Panc1 (cell line): Measurements from ENCODE around the gene PDK2.

Source experiments
- CTCF ChIP-seq: fragments of 450-650 bp; IDR thresholded peaks from 2 replicates; pipeline ENCODE4 v1.5.1; 2017; ENCODE audit warnings: mild to moderate bottlenecking
- POLR2AphosphoS5 ChIP-seq: IDR thresholded peaks from 2 replicates; pipeline ENCODE4 v1.6.1; 2012; ENCODE audit warnings: mild to moderate bottlenecking, low read depth, low read length, moderate library complexity
- REST ChIP-seq, 2 experiments: IDR thresholded peaks; 2 replicates each; pipeline ENCODE4 v1.6.1; 2011 to 2012; ENCODE audit warnings: low read depth in 2 of 2, control low read depth in 1 of 2, low read length in 1 of 2, mild to moderate bottlenecking in 1 of 2, moderate library complexity in 1 of 2; ENCODE audit not compliant: insufficient read depth in 1 of 2
- SIN3A ChIP-seq: IDR thresholded peaks from 2 replicates; pipeline ENCODE4 v1.6.1; 2012; ENCODE audit warnings: low read depth, mild to moderate bottlenecking, low read length, moderate library complexity, borderline replicate concordance; ENCODE audit not compliant: insufficient read depth
- TCF7L2 ChIP-seq: IDR thresholded peaks from 2 replicates; pipeline ENCODE4 v1.6.1; 2011; ENCODE audit warnings: mild to moderate bottlenecking, low read depth, low read length, inconsistent platforms

GRCh38 chr17:50097926-50098325 lies 2.8 kb downstream of the PDK2 start:
- TF ChIP-seq CTCF (no peak), TCF7L2 (no peak), POLR2AphosphoS5 (no peak), SIN3A (no peak), REST (IDR thresholded peaks at IDR 0.05; ENCODE audit: insufficient read depth in 1 of 2, low read depth in 2 of 2, low read length in 1 of 2) (no peak)
